Right atrium auricular region (tissue), 2 donors: Measurements from ENCODE around the gene CSPG5. TPM values are rescaled to one million over a fixed set of nuclear protein-coding genes. Genes with fewer than 3 reads are reported as not detected.

ENCODE experiments used
- DNase-seq: peaks from one replicate; pipeline ENCODE4 v3.0.0-alpha.2; 2019; ENCODE audit warnings: low spot score
- H3K27ac ChIP-seq, 2 donors: fragments of 200-600 bp; sonication (generic); 1 replicate in 1 of 2; 2 replicates in 1 of 2; pipeline ENCODE4 v1.5.1; 2016 to 2019
- H3K27me3 ChIP-seq, 2 donors: fragments of 200-600 bp; sonication (generic); one replicate each; pipeline versions ENCODE4 v1.5.1 to v1.6.0; 2017 to 2019
- H3K36me3 ChIP-seq: fragments of 200-600 bp; sonication (generic); one replicate; pipeline ENCODE4 v1.5.1; 2016
- H3K4me1 ChIP-seq, 2 donors: fragments of 200-600 bp; sonication (generic); one replicate each; pipeline versions ENCODE4 v1.5.1 to v1.6.0; 2017 to 2019
- H3K4me3 ChIP-seq, 2 donors: fragments of 200-600 bp; sonication (generic); 1 replicate in 1 of 2; 2 replicates in 1 of 2; pipeline ENCODE4 v1.5.1; 2017 to 2019; ENCODE audit warnings: mild to moderate bottlenecking in 1 of 2, moderate library complexity in 1 of 2
- H3K9me3 ChIP-seq, 2 donors: fragments of 200-600 bp; sonication (generic); one replicate each; pipeline ENCODE4 v1.5.1; 2019
- CTCF ChIP-seq, 2 donors: fragments of 200-600 bp; sonication (generic); IDR thresholded peaks; one replicate each; pipeline ENCODE4 v1.5.1; 2019; ENCODE audit warnings: antibody characterized with exemption in 2 of 2
- total RNA-seq, 2 donors: library from RNA; depleted of rRNA; stranded (reverse); fragments of >200 nt; gene quantifications; one replicate each; pipeline ENCODE4 v1.1.0, GENCODE V29; 2016

CSPG5 gene
- total RNA-seq, 2 donors from 2014 or later = 2.6 TPM; not detected in 1

- Histone ChIP-seq H3K36me3 (no peaks in the 10 kb centered on the region), H3K4me1 (no peaks in the 10 kb centered on the region), H3K27ac (no peak overlapping the region), H3K4me3 (no peak overlapping the region), H3K9me3 (no peaks in the 10 kb centered on the region), H3K27me3 (no peaks in the 10 kb centered on the region)
- TF ChIP-seq CTCF (IDR thresholded peaks at IDR 0.05) = no peak
- DNase-seq = no peak
Measured at GRCh38 chr3:47533996-47534454, 44.6 kb downstream of the CSPG5 start.

- TF ChIP-seq CTCF (IDR thresholded peaks at IDR 0.05) = no peak
- Histone ChIP-seq H3K27ac (no peak overlapping the region), H3K27me3 (no peaks in the 10 kb centered on the region), H3K36me3 (no peaks in the 10 kb centered on the region), H3K9me3 (no peaks in the 10 kb centered on the region), H3K4me1 (no peaks in the 10 kb centered on the region), H3K4me3 (no peak overlapping the region)
- DNase-seq = no peak
Measured at GRCh38 chr3:47533481-47533880, 45.2 kb downstream of the CSPG5 start.

- Histone ChIP-seq H3K4me1 (no peaks in the 10 kb centered on the region), H3K36me3 (no peaks in the 10 kb centered on the region), H3K27me3 (no peaks in the 10 kb centered on the region), H3K27ac (no peak overlapping the region), H3K4me3 (no peak overlapping the region), H3K9me3 (no peaks in the 10 kb centered on the region)
- TF ChIP-seq CTCF (IDR thresholded peaks at IDR 0.05) = no peak
- DNase-seq = no peak
Measured at GRCh38 chr3:47527952-47528725, 50.5 kb downstream of the CSPG5 start.

GRCh38 chr3:47525617-47526016, 53.0 kb downstream of the CSPG5 start:
- TF ChIP-seq CTCF (IDR thresholded peaks at IDR 0.05) = no peak
- Histone ChIP-seq H3K27ac (no peak overlapping the region), H3K4me1 (no peaks in the 10 kb centered on the region), H3K9me3 (no peaks in the 10 kb centered on the region), H3K27me3 (no peaks in the 10 kb centered on the region), H3K36me3 (no peaks in the 10 kb centered on the region), H3K4me3 (no peak overlapping the region)
- DNase-seq = no peak

GRCh38 chr3:47523310-47524073, 55.2 kb downstream of the CSPG5 start:
- Histone ChIP-seq H3K27ac (no peak overlapping the region), H3K36me3 (no peaks in the 10 kb centered on the region)

More at GRCh38 chr3:47523310-47524073, 55.2 kb downstream of the CSPG5 start:
- no peaks in the 10 kb centered on the region for H3K4me1 ChIP-seq
- H3K4me3 ChIP-seq = no peak overlapping the region
- TF ChIP-seq CTCF (IDR thresholded peaks at IDR 0.05) = no peak
- H3K27me3 ChIP-seq = no peaks in the 10 kb centered on the region
- H3K9me3 ChIP-seq = no peaks in the 10 kb centered on the region
- DNase-seq = no peak
